ENCODE measurements around the gene BMP6.

GRCh38 chr6:7836371-7837026, 110.6 kb downstream of the BMP6 start:
- TF ChIP-seq SIN3A (conservative IDR thresholded peaks at IDR 0.05 in 1 of 2, IDR thresholded peaks at IDR 0.05 in 1 of 2; ENCODE audit: low read depth in 1 of 2, low read length in 2 of 2) (no peak), CTCF (IDR thresholded peaks at IDR 0.05; ENCODE audit: control extremely low read depth in 1 of 3, insufficient read depth in 1 of 3, low read depth in 1 of 3, low read length in 3 of 3) (no peak), TBP (IDR thresholded peaks at IDR 0.05; ENCODE audit: low read depth, low read length) (no peak), CHD7 (IDR thresholded peaks at IDR 0.05; ENCODE audit: insufficient replicate concordance, low read length) (no peak)

Measured in H1 (cell line).